HL-60/S4 treated with retinoic acid at 250 ng/mL for 4 days and 3 days (cell line): ENCODE measurements around the gene BCL11B.

Source experiments
- in situ Hi-C: fragments of 300-500 bp; cut with MboI; formaldehyde crosslinking; loops from 2 replicates; pipeline ENCODE4 v1.7.0; 2022; ENCODE audit warnings: low sequenced_read_pairs

BCL11B gene

GRCh38 chr14:99171396-99171795, 100.6 kb downstream of the BCL11B start:
- in situ Hi-C loops = no loop called here

- in situ Hi-C loops = no loop called here
These were observed 102.1 kb downstream of the BCL11B start for GRCh38 chr14:99169776-99170356.

- in situ Hi-C loops = no loop called here
These were observed 103.7 kb downstream of the BCL11B start for GRCh38 chr14:99168330-99168729.

GRCh38 chr14:99166506-99166905, 105.5 kb downstream of the BCL11B start:
- in situ Hi-C loops = no loop called here

- in situ Hi-C loops = no loop called here
These were observed 107.3 kb downstream of the BCL11B start for GRCh38 chr14:99164712-99165111.

GRCh38 chr14:99163446-99163845, 108.6 kb downstream of the BCL11B start:
- in situ Hi-C loops = no loop called here

GRCh38 chr14:99159341-99160340, 112.4 kb downstream of the BCL11B start:
- in situ Hi-C loops = no loop called here

GRCh38 chr14:99158646-99159165, 113.3 kb downstream of the BCL11B start:
- in situ Hi-C loops = no loop called here

- in situ Hi-C loops = no loop called here
These were observed 113.8 kb downstream of the BCL11B start for GRCh38 chr14:99158150-99158549.

GRCh38 chr14:99157676-99158075, 114.3 kb downstream of the BCL11B start:
- in situ Hi-C loops = no loop called here

- in situ Hi-C loops = no loop called here
These were observed 114.8 kb downstream of the BCL11B start for GRCh38 chr14:99157246-99157645.

- in situ Hi-C loops = no loop called here
These were observed 115.2 kb downstream of the BCL11B start for GRCh38 chr14:99156814-99157213.

GRCh38 chr14:99156090-99156425, 115.9 kb downstream of the BCL11B start:
- in situ Hi-C loops = no loop called here

GRCh38 chr14:99155173-99156089, 116.6 kb downstream of the BCL11B start:
- in situ Hi-C loops = no loop called here

- in situ Hi-C loops = no loop called here
These were observed 121.8 kb downstream of the BCL11B start for GRCh38 chr14:99150236-99150635.

GRCh38 chr14:99148861-99149610, 123.0 kb downstream of the BCL11B start:
- in situ Hi-C loops = no loop called here

GRCh38 chr14:99148131-99148530, 123.9 kb downstream of the BCL11B start:
- in situ Hi-C loops = no loop called here

- in situ Hi-C loops = no loop called here
These were observed 124.6 kb downstream of the BCL11B start for GRCh38 chr14:99147366-99147740.

- in situ Hi-C loops = no loop called here
These were observed 125.2 kb downstream of the BCL11B start for GRCh38 chr14:99146616-99147365.

- in situ Hi-C loops = no loop called here
These were observed 126.7 kb downstream of the BCL11B start for GRCh38 chr14:99145307-99145706.
